Endothelial cell of hepatic sinusoid (primary cell): ENCODE results near the gene CHRM1.
"Not testable (repeated sequence)": the region's sequence is repeated elsewhere in the genome, so short reads cannot be mapped to it uniquely, and the experiment has no call there.

Experiments
- in situ Hi-C: cut with HindIII; loops from 2 replicates; pipeline ENCODE4 v1.10.0; 2017; ENCODE audit warnings: low sequenced_read_pairs

CHRM1 gene

GRCh38 chr11:62921201-62921572 lies at the start of gene CHRM1:
CHRM1 (minus strand) TSS chr11:62921363; CDS start chr11:62911100, 10,263 bp downstream.
- in situ Hi-C loops, result no loop called here

- in situ Hi-C loops, result no loop called here
Measured at GRCh38 chr11:62965574-62965973, 44.4 kb upstream of the CHRM1 start.

DNA sequence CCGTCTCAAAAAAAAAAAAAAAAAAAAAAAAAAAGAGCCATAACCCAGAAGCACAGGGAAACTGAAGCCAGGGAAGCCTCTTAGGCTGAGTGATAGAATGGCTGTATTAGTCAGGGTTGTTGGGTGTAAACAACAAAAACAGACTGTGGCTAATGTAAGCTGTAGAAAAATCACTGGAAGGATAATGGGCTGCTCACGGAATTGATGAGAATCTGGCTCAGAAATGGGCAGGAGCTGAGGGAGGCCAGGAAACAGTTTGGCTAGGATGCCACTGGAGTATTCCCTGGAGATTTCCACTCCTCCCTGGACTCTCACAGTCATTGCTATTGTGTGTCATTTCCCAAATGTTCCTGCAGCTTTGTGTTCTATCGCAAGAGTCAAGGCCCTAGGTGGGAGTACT lies 41.2 kb upstream of the CHRM1 start:
- in situ Hi-C loops, result no loop called here

DNA sequence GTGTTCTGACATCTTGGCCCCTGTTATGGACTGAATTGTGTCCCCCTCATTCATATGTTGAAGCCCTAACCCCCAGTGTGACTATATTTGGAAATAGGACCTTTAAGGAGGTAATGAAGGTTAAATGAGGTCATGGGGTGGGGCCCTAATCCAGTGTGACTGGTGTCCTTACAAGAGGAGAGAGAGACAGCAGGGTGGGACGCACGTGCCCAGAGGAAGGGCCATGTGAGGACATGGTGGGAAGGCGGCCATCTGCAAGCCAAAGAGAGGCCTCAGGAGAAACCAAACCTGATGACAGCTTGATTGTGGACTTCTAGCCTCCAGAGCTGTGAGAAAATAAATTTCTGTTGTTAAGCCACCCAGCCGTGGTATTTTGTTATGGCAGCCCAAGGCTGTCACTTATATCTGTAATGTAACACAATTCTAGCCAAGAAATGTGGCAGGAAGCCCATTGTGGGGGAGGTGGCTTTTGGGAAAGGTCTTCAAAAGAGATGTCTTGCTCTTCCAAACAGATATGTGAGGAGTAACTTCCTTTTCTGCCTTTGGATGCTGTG lies 39.9 kb upstream of the CHRM1 start:
- in situ Hi-C loops, result no loop called here

- in situ Hi-C loops, result no loop called here
Measured at GRCh38 chr11:62959422-62959980, 38.3 kb upstream of the CHRM1 start.

GRCh38 chr11:62958547-62959421 lies 37.6 kb upstream of the CHRM1 start:
- in situ Hi-C loops, result no loop called here

- in situ Hi-C loops, result no loop called here
Measured at GRCh38 chr11:62957147-62957546, 36.0 kb upstream of the CHRM1 start.

DNA sequence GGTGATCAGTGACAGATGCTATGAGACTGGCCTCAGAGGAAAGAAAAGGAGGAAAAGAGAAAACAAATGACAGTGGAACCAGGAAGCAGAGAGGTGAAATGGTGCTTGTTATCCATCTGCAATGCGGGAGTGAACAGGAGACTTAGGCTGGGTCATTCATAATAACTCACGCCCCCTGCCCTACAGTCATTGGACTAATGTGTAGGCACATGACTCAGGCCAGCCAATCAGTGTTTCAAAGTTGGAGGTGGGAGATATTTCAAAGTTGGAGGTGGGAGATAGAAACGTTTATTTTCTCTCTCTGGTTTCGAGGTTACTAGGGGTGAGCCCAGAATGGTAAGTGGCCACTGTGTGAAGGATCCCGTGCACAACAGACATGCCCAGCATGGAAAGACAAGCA lies 33.3 kb upstream of the CHRM1 start:
- in situ Hi-C loops, result no loop called here

- in situ Hi-C loops, result no loop called here
Measured at GRCh38 chr11:62953811-62954210, 32.6 kb upstream of the CHRM1 start.

DNA sequence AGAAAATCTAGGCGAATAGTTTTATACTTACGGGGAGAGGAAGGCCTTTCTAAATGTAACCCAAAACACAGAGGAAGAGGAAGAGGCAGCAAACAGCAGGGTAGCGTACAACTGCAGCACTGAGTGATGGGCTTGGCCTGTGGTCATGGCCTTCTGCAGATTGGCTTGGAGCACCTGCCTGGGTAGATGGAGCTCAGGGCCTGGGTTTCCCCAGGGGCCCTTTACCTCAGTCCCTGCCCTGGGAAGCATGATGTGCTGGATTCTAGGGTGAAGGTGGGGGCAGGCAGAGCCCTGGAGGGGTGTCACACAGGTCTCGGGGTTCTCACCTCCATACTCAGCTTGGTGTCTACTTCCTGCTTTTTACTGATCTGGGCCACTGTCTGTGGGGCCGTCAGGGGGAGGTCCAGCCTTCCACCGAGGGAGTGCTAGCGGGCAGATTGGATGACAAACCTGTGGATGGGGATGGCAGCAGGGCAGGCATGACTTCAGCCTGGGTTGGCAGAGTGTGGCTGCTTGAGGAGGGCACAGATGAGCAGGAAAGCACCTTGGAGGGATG lies 27.7 kb upstream of the CHRM1 start:
- in situ Hi-C loops, result no loop called here

DNA sequence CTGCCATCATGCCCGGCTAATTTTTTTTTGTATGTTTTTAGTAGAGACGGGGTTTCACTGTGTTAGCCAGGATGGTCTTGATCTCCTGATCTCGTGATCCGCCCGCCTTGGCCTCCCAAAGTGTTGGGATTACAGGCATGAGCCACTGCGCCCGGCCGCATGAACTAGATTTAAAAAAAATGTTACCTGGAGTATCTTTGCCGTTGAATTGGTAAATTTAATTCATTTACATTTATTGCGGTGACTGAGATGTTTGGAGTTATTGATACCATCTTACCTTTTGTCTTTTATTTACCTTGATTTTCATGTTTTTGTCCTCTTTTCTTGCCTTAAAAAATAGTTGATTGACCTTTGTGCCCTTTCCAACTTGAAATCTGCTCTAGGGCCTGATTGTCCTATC lies 24.4 kb upstream of the CHRM1 start:
- in situ Hi-C loops, result not testable (repeated sequence)

DNA sequence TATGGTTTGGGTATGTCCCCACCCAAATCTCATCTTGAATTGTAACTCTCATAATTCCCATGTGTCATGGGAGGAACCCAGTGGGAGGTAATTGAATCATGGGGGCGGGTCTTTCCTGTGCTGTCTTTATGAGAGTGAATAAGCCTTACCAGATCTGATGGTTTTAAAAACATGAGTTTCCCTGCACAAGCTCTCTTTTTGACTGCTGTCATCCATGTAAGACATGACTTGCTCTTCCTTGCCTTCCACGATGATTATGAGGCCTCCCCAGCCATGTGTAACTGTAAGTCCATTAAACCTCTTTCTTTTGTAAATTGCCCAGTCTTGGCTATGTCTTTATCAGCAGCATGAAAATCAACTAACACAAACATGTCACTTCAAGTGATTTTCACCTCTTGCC lies 16.4 kb upstream of the CHRM1 start:
- in situ Hi-C loops, result loop anchor here (5.0 kb wide), 1 partner anchor 70 kb away; no protein-coding TSS in a partner anchor

DNA sequence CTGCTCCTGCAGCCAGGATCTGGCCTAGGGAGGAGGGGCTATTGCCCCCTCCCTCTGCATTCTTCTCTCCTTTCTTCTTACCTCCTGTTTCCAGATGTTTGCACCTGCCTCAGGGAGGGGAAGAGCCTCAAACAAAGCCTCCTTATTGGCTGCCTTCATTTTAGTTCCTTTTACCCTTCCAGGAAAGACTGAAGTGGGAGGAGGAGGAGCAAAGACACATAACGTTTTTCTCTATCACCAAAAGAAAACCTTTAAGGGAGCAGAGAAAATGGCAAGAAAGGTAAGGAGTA lies 13.3 kb upstream of the CHRM1 start:
- in situ Hi-C loops, result no loop called here

GRCh38 chr11:62933750-62934495 lies 12.8 kb upstream of the CHRM1 start:
- in situ Hi-C loops, result no loop called here

DNA sequence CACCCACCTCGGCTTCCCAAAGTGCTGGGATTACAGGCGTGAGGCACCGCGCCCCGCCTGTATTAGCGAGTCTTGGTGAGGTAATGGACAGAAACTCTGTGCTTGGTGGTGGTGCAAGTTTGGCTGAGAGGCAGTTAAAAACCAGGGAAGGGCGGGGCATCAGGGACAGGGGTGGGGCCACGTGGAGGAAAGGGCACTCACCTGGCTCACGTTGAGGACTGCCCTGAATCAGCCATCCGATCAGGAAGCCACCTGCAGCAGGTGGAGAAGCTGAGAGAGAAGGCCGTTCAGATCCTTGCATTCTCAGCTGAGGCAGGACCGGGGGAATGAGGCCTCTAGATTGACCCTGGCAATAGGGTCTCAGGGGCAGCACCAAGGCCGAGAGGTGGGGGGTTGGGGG lies 12.1 kb upstream of the CHRM1 start:
- in situ Hi-C loops, result no loop called here

DNA sequence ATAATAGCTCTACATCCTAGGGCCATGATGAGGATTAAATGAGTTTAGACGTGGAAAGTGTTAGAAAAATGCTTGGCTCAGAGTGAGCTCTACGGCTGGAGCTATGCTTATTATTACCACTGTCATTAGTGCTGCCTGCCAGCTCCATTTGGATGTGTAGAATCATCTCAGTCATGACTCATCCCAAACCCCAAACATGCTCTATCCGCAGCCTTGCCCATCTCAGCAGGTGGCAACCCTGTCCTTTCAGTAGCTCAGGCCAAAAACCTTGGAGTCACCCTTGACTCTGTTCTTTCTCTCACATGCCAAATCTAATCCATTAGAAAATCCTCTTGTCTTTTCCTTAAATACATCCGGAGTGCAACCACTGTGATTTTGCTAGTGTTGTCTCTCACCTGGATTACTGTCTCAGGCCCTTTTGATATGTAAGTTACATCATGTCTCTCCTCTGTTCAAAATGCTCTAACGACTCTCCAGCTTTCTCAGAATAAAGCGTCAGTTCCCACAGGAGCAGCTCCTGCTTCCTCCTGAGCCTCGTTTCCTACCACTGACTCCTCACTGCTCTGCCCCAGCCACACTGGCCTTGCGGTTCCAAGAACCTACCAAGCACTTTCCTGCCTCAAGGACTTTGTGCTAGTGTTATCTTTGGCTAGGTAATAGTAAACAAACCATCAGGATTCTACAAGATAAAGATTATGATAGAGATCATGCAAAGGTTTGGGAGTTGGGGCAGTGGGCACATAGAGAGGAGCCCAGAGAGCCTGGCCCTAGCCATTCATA lies 10.5 kb upstream of the CHRM1 start:
- in situ Hi-C loops, result no loop called here

- in situ Hi-C loops, result no loop called here
Measured at GRCh38 chr11:62930666-62931065, 9.5 kb upstream of the CHRM1 start.

DNA sequence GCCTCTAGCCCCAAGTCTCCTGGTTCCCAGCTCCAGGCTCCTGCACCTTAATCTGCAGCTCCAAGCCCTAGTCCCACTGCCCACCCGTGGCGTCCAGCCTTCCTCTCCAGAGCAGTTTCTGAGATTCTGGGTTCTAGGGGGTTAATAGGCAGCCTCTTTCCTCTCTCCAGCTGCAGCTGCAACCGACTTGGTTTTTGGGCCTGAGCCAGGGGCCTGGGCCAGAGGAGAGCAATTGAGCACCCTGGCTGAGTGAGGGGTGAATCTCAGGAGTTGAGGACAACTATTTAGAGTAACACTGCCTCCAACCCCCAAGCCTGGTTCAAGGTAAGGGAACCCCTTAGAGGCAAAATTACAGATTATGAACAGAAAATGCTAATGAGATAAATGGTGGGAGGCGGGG lies 9.0 kb upstream of the CHRM1 start:
- in situ Hi-C loops, result no loop called here

DNA sequence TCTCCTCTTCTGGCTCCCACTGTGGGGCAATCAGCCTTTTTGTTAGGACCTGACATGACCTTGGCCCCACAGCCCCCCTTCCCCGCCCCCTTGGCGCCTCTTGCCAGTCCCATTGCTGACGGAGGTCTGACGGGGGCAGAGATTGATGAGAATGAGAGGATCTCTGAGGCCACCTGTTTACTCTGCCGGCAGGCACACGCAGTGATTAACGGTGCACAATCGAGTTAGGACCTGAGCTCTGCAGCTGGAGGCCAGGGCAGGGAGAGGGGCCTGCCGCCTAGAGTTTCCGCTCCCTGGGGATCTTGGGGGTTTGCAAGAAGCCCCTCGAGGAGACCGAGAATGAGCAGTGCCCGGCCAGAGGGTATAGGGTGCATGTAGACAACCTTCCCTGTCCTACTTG lies 6.8 kb upstream of the CHRM1 start:
- in situ Hi-C loops, result no loop called here

GRCh38 chr11:62926680-62927455 lies 5.7 kb upstream of the CHRM1 start:
- in situ Hi-C loops, result no loop called here
